H9 (cell line): ENCODE results near the gene KCNG3. TPM values are rescaled to one million over a fixed set of nuclear protein-coding genes. Genes with fewer than 3 reads are reported as not detected.

ENCODE experiments used
- DNase-seq: peaks from one replicate; pipeline ENCODE4 v3.0.0-alpha.2; 2017
- H2AFZ ChIP-seq: one replicate; pipeline ENCODE4 v1.6.1; 2013; ENCODE audit warnings: mild to moderate bottlenecking, low read length, control low read depth, moderate library complexity
- H2AK5ac ChIP-seq: 2 replicates; pipeline ENCODE4 v1.6.1; 2013; ENCODE audit warnings: low read length, control low read depth, mixed read lengths; ENCODE audit not compliant: insufficient read length
- H2BK120ac ChIP-seq: one replicate; pipeline ENCODE4 v1.6.1; 2013; ENCODE audit warnings: low read depth, mild to moderate bottlenecking, low read length, control low read depth, inconsistent platforms; ENCODE audit not compliant: poor library complexity, severe bottlenecking
- H2BK12ac ChIP-seq: 2 replicates; pipeline ENCODE4 v1.6.1; 2013; ENCODE audit warnings: low read length, control low read depth, mixed read lengths, low read depth; ENCODE audit not compliant: insufficient read length
- H2BK15ac ChIP-seq: 2 replicates; pipeline ENCODE4 v1.6.1; 2013; ENCODE audit warnings: low read depth, low read length, control low read depth
- H2BK20ac ChIP-seq: one replicate; pipeline ENCODE4 v1.6.1; 2013; ENCODE audit warnings: low read depth, mild to moderate bottlenecking, low read length, control low read depth, inconsistent platforms; ENCODE audit not compliant: poor library complexity, severe bottlenecking
- H2BK5ac ChIP-seq: 2 replicates; pipeline ENCODE4 v1.6.1; 2013; ENCODE audit warnings: low read length, control low read depth, mixed read lengths; ENCODE audit not compliant: insufficient read length
- H3K14ac ChIP-seq: 2 replicates; pipeline ENCODE4 v1.6.1; 2013; ENCODE audit warnings: low read length, control low read depth; ENCODE audit not compliant: insufficient read depth
- H3K18ac ChIP-seq: 2 replicates; pipeline ENCODE4 v1.6.1; 2013; ENCODE audit warnings: low read depth, mild to moderate bottlenecking, mixed read lengths, low read length, control low read depth; ENCODE audit not compliant: insufficient read length
- H3K23ac ChIP-seq: 2 replicates; pipeline ENCODE4 v1.6.1; 2013; ENCODE audit warnings: low read length, control low read depth, mixed read lengths, low read depth; ENCODE audit not compliant: insufficient read length
- H3K23me2 ChIP-seq: 2 replicates; pipeline ENCODE4 v1.6.1; 2013; ENCODE audit warnings: low read depth, mild to moderate bottlenecking, mixed read lengths, low read length, control low read depth; ENCODE audit not compliant: insufficient read length, poor library complexity, severe bottlenecking
- H3K27ac ChIP-seq: 2 replicates; pipeline ENCODE4 v1.5.1; 2013; ENCODE audit warnings: low read length, control low read depth, mixed read lengths, low read depth; ENCODE audit not compliant: insufficient read length
- H3K27me3 ChIP-seq: 2 replicates; pipeline ENCODE4 v1.6.1; 2013; ENCODE audit warnings: low read length, control low read depth, inconsistent platforms; ENCODE audit not compliant: insufficient read depth
- H3K4ac ChIP-seq: 2 replicates; pipeline ENCODE4 v1.6.1; 2013; ENCODE audit warnings: low read depth, mild to moderate bottlenecking, control low read depth, inconsistent platforms, low read length, moderate library complexity
- H3K4me1 ChIP-seq: 2 replicates; pipeline ENCODE4 v1.6.1; 2013; ENCODE audit warnings: low read length, control low read depth, inconsistent platforms; ENCODE audit not compliant: insufficient read depth
- H3K4me2 ChIP-seq: 2 replicates; pipeline ENCODE4 v1.6.1; 2013; ENCODE audit warnings: low read length, control low read depth, mixed read lengths; ENCODE audit not compliant: insufficient read length, insufficient read depth
- H3K56ac ChIP-seq: 2 replicates; pipeline ENCODE4 v1.6.1; 2013; ENCODE audit warnings: low read depth, mild to moderate bottlenecking, mixed read lengths, low read length, control low read depth; ENCODE audit not compliant: insufficient read length
- H3K79me1 ChIP-seq: 2 replicates; pipeline ENCODE4 v1.6.1; 2013; ENCODE audit warnings: low read depth, mild to moderate bottlenecking, moderate library complexity, low read length, control low read depth, inconsistent platforms; ENCODE audit not compliant: insufficient read depth, poor library complexity, severe bottlenecking
- H3K79me2 ChIP-seq: 2 replicates; pipeline ENCODE4 v1.6.1; 2013; ENCODE audit warnings: low read length, control low read depth, inconsistent platforms; ENCODE audit not compliant: insufficient read depth
- H3K9ac ChIP-seq: 2 replicates; pipeline ENCODE4 v1.6.1; 2013; ENCODE audit warnings: low read length, control low read depth, mixed read lengths; ENCODE audit not compliant: insufficient read length; ENCODE audit errors: extremely low read depth
- H3K9me3 ChIP-seq: one replicate; pipeline ENCODE4 v1.6.1; 2013; ENCODE audit warnings: low read depth, low read length, inconsistent platforms; ENCODE audit not compliant: control insufficient read depth
- H3T11ph ChIP-seq: one replicate; pipeline ENCODE4 v1.6.1; 2013; ENCODE audit warnings: mild to moderate bottlenecking, low read length, control low read depth, inconsistent platforms
- H4K20me1 ChIP-seq: one replicate; pipeline ENCODE4 v1.6.1; 2013; ENCODE audit not compliant: control insufficient read depth, insufficient read length, insufficient read depth
- H4K5ac ChIP-seq: 2 replicates; pipeline ENCODE4 v1.6.1; 2013; ENCODE audit warnings: low read depth, mild to moderate bottlenecking, mixed read lengths, low read length, control low read depth; ENCODE audit not compliant: insufficient read length
- H4K8ac ChIP-seq: replicated peaks from 2 replicates; pipeline ENCODE4 v1.6.1; 2013; ENCODE audit warnings: low read length, control low read depth, mixed read lengths, low read depth; ENCODE audit not compliant: insufficient read length
- H4K91ac ChIP-seq: 2 replicates; pipeline ENCODE4 v1.6.1; 2013; ENCODE audit warnings: low read depth, mild to moderate bottlenecking, moderate library complexity, mixed read lengths, low read length, control low read depth; ENCODE audit not compliant: insufficient read length
- H3K27ac Mint-ChIP-seq, 3 experiments: 2 replicates in 2 of 3; 3 replicates in 1 of 3; pipeline ENCODE4 v1.8.0; 2020 to 2021; ENCODE audit warnings: mixed read lengths in 3 of 3, mild to moderate bottlenecking in 1 of 3, moderate library complexity in 1 of 3
- H3K27me3 Mint-ChIP-seq: 2 replicates; pipeline ENCODE4 v1.8.0; 2021; ENCODE audit warnings: low read depth, mild to moderate bottlenecking, moderate library complexity, mixed read lengths
- H3K36me3 Mint-ChIP-seq, 3 experiments: 2 replicates in 2 of 3; 3 replicates in 1 of 3; pipeline ENCODE4 v1.8.0; 2020 to 2021; ENCODE audit warnings: low read depth in 3 of 3, mixed read lengths in 3 of 3; ENCODE audit not compliant: insufficient read depth in 1 of 3
- H3K4me1 Mint-ChIP-seq, 2 experiments: 2 replicates each; pipeline ENCODE4 v1.8.0; 2020; ENCODE audit warnings: mixed read lengths in 2 of 2
- H3K4me3 Mint-ChIP-seq, 2 experiments: 2 replicates in 1 of 2; 3 replicates in 1 of 2; pipeline ENCODE4 v1.8.0; 2020 to 2021; ENCODE audit warnings: mild to moderate bottlenecking in 2 of 2, mixed read lengths in 2 of 2, moderate library complexity in 1 of 2
- H3K9me3 Mint-ChIP-seq, 2 experiments: 2 replicates in 1 of 2; 3 replicates in 1 of 2; pipeline ENCODE4 v1.8.0; 2020; ENCODE audit warnings: mild to moderate bottlenecking in 2 of 2, mixed read lengths in 2 of 2, moderate library complexity in 1 of 2
- CTCF ChIP-seq: fragments of 200-600 bp; sonication (generic); conservative IDR thresholded peaks from 3 replicates; pipeline ENCODE4 v1.8.0; 2021; ENCODE audit warnings: antibody characterized with exemption, mild to moderate bottlenecking
- WGBS: extraction: QIAGEN DNeasy Blood & Tissue Kit; methylation state at CpG from one replicate; pipeline ENCODE4 v1.1.7; 2013; ENCODE audit warnings: missing lambda C conversion rate, low lambda C conversion rate, mixed read lengths; ENCODE audit not compliant: insufficient read length; ENCODE audit errors: extremely low coverage; 5-methylcytosine and 5-hydroxymethylcytosine counted together
- total RNA-seq: library from RNA; stranded (reverse); gene quantifications from 2 replicates; pipeline ENCODE4 v1.2.1, GENCODE V29; 2021

Gene KCNG3
- total RNA-seq, 1 experiment from 2014 or later, result 16.5 TPM

- Mint-ChIP-seq H3K4me1 (peaks cover 19 to 22% of the 10 kb centered on the region in 2 experiments), H3K36me3 (0 out of 7 replicates have a peak, but pooled peaks cover 0 to 2% (median 0%) of the 10 kb centered on the region in 3 experiments), H3K27me3 (no peaks in the 10 kb centered on the region), H3K27ac (no peak overlapping the region), H3K9me3 (peaks cover 0 to 3% of the 10 kb centered on the region in 2 experiments; a peak in 2 of 5 replicates), H3K4me3 (no peak overlapping the region)
- Histone ChIP-seq H3K79me2 (no peaks in the 10 kb centered on the region), H3K23ac (no peak overlapping the region), H3K4me2 (no peak overlapping the region), H3K4ac (no peak overlapping the region), H3T11ph (no peak overlapping the region), H2BK15ac (no peak overlapping the region), H4K91ac (no peak overlapping the region), H2AK5ac (no peak overlapping the region), H3K9ac (no peak overlapping the region), H3K9me3 (no peaks in the 10 kb centered on the region), H3K27me3 (no peaks in the 10 kb centered on the region), H2AFZ (no peak overlapping the region), H2BK12ac (no peak overlapping the region), H4K20me1 (no peaks in the 10 kb centered on the region), H3K14ac (no peak overlapping the region), H4K8ac (no peak overlapping the region), H3K27ac (no peak overlapping the region), H3K23me2 (no peaks in the 10 kb centered on the region), H2BK120ac (no peak overlapping the region), H2BK5ac (no peak overlapping the region), H2BK20ac (no peak overlapping the region), H4K5ac (no peak overlapping the region), H3K18ac (no peak overlapping the region), H3K4me1 (no peaks in the 10 kb centered on the region), H3K79me1 (no peaks in the 10 kb centered on the region), H3K56ac (no peak overlapping the region)
- no CpG with 5 or more reads among the region's 4 CpGs for WGBS
- TF ChIP-seq CTCF, result no peak
- no peak for DNase-seq
These were observed 38.6 kb upstream of the KCNG3 start for GRCh38 chr2:42532397-42532796.
